ENCODE data around the gene ANOS1.

ANOS1 gene

GRCh38 chrX:8668813-8669212 lies 63.1 kb downstream of the ANOS1 start:
- Histone ChIP-seq H3K4me3 (no peak overlapping the region), H3K27ac (no peak overlapping the region)
- TF ChIP-seq CTCF (IDR thresholded peaks at IDR 0.05), result no peak
- no peak for DNase-seq (ENCODE audit: low spot score)

GRCh38 chrX:8663325-8663724 lies 68.6 kb downstream of the ANOS1 start:
- no peak for DNase-seq (ENCODE audit: low spot score)
- no peak for TF ChIP-seq CTCF (IDR thresholded peaks at IDR 0.05)
- Histone ChIP-seq H3K27ac (no peak overlapping the region), H3K4me3 (no peak overlapping the region)

- no peak overlapping the region for H3K4me3 ChIP-seq
- DNase-seq (ENCODE audit: low spot score), result no peak
- no peak overlapping the region for H3K27ac ChIP-seq
- TF ChIP-seq CTCF (IDR thresholded peaks at IDR 0.05), result no peak
Observed at GRCh38 chrX:8657883-8658282, 74.1 kb downstream of the ANOS1 start.

GRCh38 chrX:8653956-8654355 lies 78.0 kb downstream of the ANOS1 start:
- no peak for DNase-seq (ENCODE audit: low spot score)

GRCh38 chrX:8649969-8650368 lies 82.0 kb downstream of the ANOS1 start:
- no peak overlapping the region for H3K4me3 ChIP-seq
- no peak for TF ChIP-seq CTCF (IDR thresholded peaks at IDR 0.05)
- no peak for DNase-seq (ENCODE audit: low spot score)
- no peak overlapping the region for H3K27ac ChIP-seq

More at GRCh38 chrX:8653956-8654355, 78.0 kb downstream of the ANOS1 start:
- H3K4me3 ChIP-seq, result no peak overlapping the region
- no peak for TF ChIP-seq CTCF (IDR thresholded peaks at IDR 0.05)
- H3K27ac ChIP-seq, result no peak overlapping the region

GRCh38 chrX:8647176-8647575 lies 84.8 kb downstream of the ANOS1 start:
- TF ChIP-seq CTCF (IDR thresholded peaks at IDR 0.05), result no peak
- Histone ChIP-seq H3K4me3 (no peak overlapping the region), H3K27ac (no peak overlapping the region)
- no peak for DNase-seq (ENCODE audit: low spot score)

GRCh38 chrX:8639949-8640475 lies 91.9 kb downstream of the ANOS1 start:
- Histone ChIP-seq H3K4me3 (no peak overlapping the region), H3K27ac (no peak overlapping the region)
- TF ChIP-seq CTCF (IDR thresholded peaks at IDR 0.05), result no peak
- DNase-seq (ENCODE audit: low spot score), result no peak

Measured in coronary artery (tissue), 2 donors.